GM19238 (cell line): ENCODE data around the gene CABP5.
"Not testable (repeated sequence)": the region's sequence is repeated elsewhere in the genome, so short reads cannot be mapped to it uniquely, and the experiment has no call there.

Source experiments
- DNase-seq: peaks from one replicate; pipeline ENCODE4 v3.0.0; 2011; ENCODE audit warnings: low spot score; ENCODE audit not compliant: insufficient read length

The CABP5 gene

GRCh38 chr19:48043675-48044258 lies at the start of gene CABP5:
CABP5 (minus strand) TSS chr19:48044079; CDS start chr19:48043922, 157 bp downstream.
- no peak for DNase-seq

DNA sequence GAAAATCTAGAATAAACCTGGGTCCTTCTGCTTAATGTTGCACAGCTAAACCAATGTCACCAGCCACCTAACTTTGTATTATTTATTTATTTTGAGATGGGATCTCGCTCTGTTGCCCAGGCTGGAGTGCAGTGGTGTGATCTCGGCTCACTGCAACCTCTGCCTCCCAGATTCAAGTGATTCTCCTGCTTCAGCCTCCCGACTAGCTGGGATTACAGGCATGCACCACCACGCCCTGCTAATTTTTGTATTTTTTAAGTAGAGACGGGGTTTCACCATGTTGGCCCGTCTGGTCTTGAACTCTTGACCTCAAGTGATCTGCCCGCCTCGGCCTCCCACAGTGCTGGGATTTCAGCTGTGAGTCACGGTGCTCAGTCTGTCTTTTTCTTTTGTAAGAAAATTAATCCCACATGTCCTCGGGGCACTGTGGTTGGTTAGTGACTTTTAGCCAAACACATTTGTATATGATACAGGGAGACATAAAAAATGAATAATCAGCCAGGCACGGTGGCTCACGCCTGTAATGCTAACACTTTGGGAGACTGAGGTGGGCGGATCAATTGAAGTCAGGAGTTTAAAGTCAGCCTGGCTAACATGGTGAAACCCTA lies 47.3 kb upstream of the CABP5 start:
- not testable (repeated sequence) for DNase-seq

DNA sequence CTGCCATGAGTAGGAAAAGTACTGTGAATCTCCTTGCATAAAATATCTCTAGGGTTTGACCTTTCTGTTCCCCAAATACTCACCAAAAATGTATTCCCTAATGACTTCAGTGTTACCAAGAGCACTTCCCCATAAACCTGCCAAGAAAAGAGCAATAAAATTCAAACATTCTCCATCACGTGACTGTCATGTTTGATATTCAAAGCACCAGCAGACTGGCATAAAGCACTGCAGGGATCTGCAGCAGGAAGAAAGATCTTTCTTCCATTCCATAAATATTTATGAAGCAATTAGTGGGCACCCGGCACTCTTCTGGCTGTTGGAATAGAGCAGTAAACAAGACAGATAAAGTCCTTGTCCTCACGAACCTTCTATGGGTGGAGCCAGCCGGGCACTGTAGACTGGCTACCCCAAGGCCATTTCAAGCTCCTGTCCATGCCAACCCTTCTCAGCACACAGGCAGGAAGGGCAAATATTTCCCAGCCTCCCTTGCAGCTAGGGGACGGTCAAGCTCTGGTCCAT lies 46.5 kb upstream of the CABP5 start:
- DNase-seq, result no peak

DNA sequence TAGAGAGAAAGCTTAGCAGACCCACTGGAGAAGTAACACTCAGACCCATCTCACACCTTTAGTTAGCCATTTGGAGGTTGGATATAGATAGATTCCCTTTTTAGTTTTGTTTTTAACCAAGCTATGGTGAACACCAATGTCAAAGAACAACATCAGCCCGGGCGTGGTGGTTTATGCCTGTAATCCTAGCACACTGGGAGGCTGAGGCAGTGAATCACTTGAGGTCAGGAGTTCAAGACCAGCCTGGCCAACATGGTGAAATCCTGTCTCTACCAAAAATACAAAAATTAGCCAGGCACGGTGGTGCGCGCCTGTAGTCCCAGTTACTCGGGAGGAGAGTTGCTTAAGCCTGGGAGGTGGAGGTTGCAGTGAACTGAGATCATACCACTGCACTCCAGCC lies 45.1 kb upstream of the CABP5 start:
- DNase-seq, result not testable (repeated sequence)

DNA sequence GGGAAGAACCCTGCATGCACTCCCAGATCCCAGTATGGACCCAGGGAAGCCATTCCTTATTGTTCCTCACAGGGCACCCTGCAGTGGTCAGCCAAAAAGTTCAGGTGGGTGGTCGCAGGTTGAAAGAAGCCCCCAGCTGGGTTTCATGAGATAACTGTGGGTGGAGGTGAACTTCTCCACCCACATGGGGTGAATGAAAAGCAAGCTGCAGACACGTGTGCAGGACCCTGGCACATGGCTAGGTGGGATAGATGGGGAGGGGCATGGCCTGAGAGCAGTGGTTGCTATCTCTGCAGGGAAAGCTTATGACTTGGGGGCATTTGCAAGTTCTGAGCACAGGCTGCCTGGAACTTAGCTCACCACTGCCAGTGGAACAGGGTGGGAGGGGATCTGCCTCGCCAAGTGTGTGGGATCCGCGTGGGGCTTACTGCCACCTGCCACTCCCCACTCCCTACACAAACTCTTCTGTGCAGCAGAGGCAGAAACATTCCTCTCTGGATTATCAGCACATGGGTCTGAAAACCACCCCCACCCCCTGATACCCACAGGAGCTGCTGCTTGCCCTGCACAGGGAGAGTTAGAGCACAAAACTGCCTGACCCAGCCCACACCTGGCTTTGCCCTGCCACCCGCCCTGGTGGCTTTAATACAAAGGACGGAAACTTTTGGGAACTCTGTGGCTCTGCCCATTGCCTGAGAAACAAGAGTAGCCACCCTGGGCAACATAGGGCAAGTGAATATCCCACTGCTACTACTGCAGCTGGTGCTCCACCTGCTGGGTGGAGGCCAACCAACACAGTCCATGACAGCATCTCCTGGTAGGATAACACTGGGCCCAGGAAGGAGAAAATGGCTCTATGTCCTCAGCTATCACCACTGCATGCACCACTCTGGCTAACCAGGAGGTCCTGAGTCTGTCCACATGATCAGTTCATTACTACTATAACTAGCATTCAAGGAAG lies 42.3 kb upstream of the CABP5 start:
- DNase-seq, result no peak

DNA sequence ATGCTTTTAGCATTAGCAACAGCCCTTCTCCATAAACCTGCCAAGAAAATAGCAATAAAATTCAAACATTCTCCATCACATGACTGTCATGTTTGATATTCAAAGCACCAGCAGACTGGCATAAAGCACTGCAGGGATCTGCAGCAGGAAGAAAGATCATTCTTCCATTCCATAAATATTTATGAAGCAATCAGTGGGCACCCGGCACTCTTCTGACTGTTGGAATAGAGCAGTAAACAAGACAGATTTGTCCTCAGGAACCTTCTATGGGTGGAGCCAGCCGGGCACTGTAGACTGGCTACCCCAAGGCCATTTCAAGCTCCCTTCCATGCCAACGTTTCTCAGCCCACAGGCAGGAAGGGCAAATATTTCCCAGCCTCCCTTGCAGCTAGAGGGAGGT lies 41.2 kb upstream of the CABP5 start:
- DNase-seq, result no peak

DNA sequence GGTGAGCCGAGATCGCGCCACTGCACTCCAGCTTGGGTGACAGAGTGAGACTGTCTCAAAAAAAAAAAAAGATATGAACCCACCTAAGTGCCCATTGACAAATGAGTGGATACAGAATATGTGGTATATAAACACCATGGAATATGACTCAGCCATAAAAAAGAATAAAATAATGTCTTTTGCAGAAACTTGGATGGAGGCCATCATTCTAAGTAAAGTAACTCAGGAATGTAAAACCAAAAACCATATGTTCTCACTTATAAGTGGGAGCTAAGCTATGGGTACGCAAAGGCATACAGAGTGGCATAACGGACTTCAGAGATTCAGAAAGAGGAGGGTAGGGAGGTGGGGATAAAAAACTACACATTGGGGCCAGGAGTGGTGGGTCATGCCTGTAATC lies 37.2 kb upstream of the CABP5 start:
- no peak for DNase-seq

GRCh38 chr19:48070177-48070769 lies 26.4 kb upstream of the CABP5 start:
- DNase-seq, result not testable (repeated sequence)

DNA sequence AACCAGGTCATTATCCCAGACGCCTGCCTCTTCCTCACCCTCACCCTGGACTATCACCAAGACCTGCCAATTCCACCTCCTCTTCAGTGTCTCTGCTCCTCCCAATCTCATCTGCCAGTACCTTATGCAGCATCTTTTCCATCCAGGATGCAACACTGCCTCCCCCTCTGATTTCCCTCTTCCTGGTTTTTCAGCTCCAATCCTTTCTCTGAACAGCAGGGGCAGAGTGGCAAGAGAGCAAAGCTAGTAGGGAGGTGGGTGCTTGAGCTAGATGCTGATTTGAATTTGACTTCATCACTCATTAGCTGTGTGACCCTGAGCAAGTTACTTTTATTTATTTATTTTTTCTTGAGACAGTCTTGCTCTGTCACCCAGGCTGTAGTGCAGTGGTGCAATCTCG lies 25.6 kb upstream of the CABP5 start:
- DNase-seq, result no peak

DNA sequence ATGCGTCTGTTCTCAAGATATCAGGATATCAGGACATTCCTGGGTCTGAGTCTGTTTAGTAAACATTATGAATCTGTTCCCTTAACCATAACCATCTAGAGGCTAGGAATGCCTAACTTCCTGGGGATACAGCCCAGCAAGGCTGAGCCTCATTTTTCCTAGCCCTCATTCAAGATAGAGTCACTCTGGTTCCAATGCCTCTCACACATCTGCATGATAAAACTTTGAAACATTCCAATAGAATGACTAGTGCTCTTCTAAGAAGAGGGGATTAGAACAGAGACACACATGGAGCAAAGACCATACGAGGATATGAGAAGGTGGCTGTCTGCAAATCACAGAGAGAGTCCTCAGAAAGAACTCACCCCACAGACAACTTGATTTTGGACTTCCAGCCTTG lies 20.6 kb upstream of the CABP5 start:
- no peak for DNase-seq

GRCh38 chr19:48061401-48062344 lies 17.8 kb upstream of the CABP5 start:
- no peak for DNase-seq

DNA sequence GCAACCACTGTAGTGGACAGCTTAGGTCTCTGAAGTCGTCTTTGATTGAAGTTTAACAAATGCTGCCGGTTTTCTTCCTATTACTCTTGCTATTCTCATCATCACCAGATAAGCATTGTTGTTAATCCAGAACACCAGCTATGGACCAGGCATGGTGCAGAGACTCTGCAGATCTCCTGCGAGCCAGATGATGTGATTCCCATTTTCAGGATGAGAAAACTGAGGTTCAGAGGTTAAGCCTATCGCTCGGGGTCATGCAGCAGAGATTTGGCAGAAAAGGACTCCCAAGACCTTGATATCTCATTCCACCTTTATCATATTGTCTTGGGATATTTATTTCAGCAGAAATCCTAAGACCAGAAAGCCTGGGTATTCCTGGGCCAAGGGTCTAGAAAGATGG lies 16.5 kb upstream of the CABP5 start:
- DNase-seq, result no peak

GRCh38 chr19:48059331-48059730 lies 15.5 kb upstream of the CABP5 start:
- DNase-seq, result no peak

GRCh38 chr19:48053856-48054255 lies 10.0 kb upstream of the CABP5 start:
- DNase-seq, result no peak

- DNase-seq, result no peak
These were observed 9.2 kb upstream of the CABP5 start for GRCh38 chr19:48053076-48053475.

DNA sequence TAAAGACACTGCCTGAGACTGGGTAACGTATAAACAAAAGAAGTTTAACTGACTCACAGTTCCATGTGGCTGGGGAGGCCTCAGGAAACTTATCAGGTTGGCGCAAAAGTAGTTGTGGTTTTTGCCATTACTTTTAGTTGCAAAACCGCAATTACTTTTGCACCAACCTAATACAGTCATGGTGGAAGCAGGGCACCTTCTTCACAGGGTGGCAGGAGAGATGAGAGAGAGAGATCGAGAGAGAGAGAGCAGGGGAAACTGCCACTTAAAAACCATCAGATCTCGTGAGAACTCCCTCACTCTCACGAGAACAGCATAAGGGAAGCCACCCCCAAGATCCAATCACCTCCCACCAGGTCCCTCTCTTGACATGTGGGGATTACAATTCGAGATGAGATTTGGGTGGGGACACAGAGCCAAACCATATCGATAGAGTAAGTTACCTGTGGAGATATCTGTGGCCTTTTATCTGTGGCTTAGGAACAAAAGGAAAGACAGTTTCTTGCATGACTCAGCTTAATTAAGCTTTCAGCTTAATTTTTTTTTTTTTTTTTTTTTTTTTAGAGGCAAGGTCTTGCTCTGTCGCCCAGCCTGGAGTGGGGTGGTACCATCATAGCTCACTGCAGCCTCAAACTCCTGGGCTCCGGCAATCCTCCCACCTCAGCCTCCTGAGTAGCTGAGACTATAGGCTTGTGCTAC lies 7.6 kb upstream of the CABP5 start:
- DNase-seq, result no peak

DNA sequence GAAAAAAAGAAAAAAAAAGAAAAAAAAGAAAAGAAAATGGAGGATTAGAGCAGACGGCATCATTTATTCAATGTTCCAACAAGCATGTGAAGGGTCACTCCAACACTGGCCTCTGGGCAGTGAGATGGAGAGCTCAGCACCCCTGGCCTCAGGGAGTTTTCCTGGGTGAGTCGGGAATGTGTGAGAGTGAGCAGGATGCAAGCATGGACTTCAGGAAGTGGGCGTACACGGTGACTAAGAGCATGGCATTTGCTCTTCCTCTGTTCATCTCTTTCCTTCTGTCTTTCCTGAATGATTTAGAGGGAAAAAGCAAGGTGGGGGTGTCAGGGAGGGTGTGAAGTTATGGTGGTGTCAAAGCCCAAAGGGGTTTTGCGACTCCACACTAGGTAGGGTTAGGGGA lies 682 bp upstream of the CABP5 start:
- no peak for DNase-seq

DNA sequence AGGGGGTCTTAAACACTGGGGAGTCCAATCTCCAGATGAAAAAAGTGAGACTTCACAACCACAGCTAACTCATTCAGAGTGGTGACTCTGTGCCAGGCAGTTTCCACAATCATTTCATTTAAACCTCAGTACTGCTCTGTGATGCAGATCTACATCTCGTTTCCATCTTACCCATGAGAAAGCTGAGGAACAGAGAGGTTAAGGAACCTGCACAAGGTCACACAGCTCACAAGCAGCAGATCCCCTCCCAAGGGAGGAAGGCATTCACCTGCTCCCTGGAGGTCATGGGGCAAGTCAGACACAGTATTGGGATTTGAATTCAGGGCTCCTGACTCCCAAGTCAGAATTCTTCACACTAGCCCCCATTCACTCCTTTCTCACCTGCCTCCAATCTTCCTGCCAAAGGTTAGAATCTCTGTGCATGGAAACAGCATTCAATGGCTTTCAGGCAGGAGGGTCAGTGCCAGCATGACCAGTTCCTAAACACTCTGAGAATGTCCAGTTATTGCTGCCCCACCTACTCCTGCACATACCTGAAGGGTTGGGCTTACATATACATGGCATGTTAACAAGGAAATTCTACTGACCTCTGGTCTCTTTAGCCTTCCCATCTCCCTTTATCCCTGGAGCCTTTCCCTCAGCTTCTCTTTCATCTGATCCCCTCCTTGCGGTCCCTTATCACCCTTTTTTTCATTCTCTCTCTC lies 1.9 kb downstream of the CABP5 start:
- no peak for DNase-seq

GRCh38 chr19:48036765-48037164 lies 7.1 kb downstream of the CABP5 start:
- DNase-seq, result no peak
